HG03342 (cell line): ENCODE results near the gene MVD.

Source experiments
- ATAC-seq: cut with Tn5 transposase; IDR thresholded peaks from one replicate; pipeline ENCODE4 v1.9.1; 2021; ENCODE audit warnings: mild to moderate bottlenecking, moderate library complexity; ENCODE audit not compliant: unreplicated experiment

MVD gene, protein sequence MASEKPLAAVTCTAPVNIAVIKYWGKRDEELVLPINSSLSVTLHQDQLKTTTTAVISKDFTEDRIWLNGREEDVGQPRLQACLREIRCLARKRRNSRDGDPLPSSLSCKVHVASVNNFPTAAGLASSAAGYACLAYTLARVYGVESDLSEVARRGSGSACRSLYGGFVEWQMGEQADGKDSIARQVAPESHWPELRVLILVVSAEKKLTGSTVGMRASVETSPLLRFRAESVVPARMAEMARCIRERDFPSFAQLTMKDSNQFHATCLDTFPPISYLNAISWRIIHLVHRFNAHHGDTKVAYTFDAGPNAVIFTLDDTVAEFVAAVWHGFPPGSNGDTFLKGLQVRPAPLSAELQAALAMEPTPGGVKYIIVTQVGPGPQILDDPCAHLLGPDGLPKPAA

DNA sequence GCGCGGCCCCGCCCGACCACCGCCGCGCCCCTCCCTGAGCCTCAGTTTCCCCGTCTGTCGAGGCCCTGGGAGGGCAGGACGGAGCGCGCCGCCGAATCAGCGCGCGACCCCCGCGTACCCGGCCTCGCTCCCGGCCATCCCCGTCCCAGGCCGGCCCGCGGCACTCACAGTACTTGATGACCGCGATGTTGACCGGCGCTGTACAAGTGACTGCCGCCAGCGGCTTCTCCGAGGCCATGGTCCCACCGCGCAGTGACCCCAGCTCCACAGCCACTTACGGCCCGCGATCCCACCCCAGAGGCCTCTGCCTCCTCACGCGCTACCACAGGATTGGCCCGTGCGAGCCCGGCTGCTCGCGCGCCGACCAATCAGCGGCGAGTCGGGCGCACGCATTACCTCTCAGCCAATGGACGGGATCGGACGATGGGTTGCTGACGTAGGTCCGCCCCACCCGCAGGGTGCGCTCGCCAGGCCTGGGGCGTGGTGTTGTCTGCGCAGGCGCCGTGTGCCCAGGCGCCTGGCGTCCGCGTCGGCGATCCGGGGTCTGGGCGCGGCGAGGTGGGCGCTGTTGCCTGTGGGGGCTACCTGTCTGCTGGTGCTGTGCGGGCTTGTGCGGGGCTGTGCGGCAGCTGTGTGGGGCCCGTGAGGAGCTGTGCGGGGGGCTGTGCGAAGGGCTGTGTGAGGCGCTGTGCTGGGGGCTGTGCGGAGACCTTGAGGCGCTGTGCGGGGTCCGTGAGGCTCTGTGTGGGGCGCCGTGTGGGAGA lies at the start of gene MVD:
MVD (minus strand) TSS at position 249 of the 764 bp plus-strand sequence; CDS start at position 238, 11 bp downstream.
- ATAC-seq = peak; percentile 92

DNA sequence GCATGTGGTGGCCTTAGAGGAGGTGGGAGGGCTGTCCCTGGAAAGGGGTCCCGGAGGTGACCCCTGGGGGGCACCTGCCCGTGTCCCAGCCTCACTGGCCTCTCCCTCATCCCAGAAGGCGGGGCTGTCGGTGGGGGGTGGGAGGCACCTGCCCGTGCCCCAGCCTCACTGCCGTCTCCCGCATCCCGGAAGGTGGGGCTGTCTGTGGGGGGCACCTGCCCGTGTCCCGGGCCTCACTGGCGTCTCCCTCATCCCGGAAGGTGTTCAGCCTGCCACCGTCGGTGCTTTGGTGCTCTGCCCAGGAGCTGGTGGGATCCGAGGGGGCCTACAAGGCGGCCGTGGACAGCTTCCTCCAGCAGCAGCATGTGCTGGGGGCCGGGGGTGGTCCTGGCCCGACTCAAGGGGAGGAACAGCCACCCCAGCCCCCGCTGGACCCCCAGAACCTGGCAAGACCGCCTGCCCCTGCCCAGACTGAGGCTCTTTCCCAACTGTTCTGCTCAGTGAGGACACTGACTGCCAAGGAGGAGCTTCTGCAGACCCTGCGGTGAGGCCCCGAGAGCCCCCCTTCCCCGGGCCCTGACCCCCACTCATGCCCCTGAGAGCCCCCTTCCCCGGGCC lies 49.6 kb upstream of the MVD start:
- no peak for ATAC-seq

DNA sequence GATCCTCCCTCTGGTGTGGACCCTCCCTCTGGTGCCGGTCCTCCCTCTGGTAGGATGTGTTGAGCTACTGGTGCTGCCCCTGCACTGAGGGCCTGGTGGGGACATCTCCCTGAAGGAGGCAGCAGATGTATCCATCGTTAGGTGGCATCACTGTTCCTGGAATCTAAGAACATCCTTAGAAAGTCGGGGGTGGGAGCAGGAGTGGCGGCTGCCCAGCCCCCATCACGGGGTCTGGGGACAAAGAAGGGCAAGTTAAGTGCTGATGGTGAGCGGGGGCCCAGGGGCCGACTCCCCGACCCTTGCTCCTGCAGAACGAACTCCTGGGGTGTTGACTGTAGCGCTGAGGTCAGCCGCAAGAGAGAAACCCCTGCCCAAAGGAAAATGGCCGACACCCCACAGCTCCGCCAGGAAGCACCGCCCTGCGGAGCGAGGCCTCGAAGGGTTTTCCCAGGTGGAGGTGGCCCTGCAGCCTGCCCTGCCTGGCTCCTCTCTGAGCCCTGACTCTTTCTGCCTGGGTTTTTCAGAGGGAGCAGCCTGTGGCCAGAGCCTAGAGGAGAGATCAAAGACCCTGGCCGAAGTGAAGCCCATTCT lies 49.0 kb upstream of the MVD start:
- no peak for ATAC-seq

DNA sequence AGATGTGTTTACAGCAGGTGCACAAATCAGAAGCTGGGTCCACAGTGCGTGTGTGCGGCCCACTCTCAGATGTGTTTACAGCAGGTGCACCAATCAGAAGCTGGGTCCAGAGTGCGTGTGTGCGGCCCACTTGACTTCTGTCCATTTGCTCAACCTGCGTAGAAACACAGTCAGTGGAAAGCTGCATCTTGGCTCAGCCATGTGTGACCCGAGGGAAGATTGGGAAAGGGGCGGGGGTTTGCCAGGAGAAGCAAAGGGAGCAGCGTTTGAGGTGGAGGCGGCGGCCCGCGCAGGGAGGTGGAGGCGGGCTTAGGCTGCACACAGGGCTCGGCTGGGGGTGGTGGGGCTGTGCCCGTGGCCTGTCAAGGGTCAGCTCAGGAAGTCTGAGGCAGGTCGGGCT lies 47.7 kb upstream of the MVD start:
- no peak for ATAC-seq

DNA sequence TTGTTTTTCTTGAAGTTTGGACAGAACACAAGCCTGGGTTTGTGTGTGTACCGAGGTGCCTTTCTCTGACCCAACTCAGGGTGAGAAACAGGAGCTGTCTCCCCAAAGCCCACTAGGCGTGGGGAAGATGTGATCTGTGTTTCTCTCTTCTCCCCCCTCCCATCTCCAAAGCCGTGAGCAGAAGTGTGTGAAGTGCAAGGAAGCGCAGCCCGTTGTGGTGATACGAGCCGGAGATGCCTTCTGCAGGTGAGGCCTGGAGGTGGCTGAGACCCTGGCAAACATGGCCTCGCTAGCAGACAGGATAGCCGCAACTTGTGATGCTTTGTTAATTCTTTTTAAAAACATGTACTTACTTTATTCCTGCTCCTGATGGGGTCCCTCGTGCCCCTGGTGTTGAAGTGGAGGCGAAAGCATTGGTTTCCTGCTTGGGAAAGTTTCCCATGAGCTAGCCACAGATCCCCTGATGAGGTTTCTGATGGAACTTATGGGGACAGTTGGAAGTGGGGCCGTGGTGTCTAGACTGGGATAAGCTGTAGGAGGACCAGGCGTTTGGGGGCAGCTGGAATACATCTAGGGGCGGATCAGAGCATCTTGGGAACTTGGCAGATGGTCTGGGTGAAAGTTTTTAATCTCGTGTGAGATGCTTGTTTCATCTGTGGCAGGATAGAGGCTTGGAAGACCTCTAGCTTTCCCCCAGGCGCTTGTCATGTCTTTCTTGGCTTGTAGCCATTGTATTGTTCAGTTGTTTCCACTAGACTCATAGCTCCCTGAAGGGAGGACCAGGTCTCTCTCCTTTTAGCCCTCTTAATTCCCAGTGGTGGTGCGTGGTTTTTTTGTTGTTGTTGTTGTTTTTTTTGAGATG lies 44.3 kb upstream of the MVD start:
- ATAC-seq = no peak

DNA sequence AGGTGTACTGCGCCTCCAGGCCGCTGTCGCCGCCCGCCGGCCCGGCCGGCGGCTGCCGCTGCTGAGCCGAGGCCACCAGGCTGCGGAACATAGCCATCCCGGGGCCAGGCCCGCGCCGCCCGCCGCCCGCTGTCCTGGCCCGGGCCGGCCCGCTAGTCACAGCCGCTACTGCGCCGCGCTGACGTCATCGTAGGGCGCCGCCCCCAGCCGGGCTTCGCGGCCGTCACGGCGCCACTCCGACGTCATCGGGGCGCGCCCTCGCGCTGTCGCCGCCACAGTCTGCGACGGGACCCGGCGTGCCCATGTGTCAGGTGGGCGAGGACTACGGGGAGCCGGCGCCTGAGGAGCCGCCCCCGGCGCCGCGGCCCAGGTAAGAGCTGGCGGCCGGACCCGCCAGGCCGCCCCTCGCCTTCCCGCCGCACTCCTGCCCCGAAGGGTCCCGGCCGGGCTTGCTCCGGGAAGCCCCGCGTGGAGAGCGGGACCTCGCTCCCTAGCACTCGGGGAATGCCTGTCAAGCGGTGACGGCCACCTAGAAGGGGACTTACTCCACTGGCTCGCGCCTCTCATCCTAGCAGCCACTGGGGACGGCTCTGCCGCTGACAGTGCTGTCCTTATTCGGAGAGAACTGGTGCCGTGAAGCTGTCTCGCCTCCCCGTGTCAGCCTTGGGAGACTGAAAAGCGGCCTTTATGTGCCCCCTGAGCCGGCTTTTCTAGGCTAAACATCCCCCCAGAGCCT lies 43.5 kb upstream of the MVD start, which contains the start of the genes CTU2 and RNF166:
CTU2 (plus strand) TSS at position 275 of the 736 bp plus-strand sequence; CDS start at position 303, 28 bp downstream.
RNF166 (minus strand) TSS at position 180 of the 736 bp plus-strand sequence; CDS start at position 97, 83 bp downstream.
- peak; percentile 54 for ATAC-seq

DNA sequence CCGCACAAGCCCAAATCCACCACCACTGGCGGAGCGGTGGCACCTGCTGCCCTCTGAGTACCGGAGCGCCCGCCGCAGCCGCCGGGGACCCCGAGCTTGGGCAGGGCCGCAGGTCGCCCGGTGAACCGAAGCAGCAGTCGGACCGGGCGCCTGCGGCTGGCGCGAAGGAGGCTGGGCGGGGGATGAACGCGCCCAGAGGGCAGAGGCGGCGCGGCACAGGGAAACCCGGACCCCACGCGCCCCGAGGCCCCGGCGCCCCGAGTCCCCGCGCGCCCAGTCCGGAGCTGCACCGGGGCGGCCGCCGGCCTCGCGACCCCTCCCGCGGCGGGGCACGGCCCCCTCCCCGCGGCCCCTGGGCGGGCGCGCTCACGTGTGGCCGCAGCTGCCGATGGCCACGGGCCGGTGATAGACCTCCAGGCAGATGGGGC lies 42.9 kb upstream of the MVD start:
- peak; percentile 19 for ATAC-seq

DNA sequence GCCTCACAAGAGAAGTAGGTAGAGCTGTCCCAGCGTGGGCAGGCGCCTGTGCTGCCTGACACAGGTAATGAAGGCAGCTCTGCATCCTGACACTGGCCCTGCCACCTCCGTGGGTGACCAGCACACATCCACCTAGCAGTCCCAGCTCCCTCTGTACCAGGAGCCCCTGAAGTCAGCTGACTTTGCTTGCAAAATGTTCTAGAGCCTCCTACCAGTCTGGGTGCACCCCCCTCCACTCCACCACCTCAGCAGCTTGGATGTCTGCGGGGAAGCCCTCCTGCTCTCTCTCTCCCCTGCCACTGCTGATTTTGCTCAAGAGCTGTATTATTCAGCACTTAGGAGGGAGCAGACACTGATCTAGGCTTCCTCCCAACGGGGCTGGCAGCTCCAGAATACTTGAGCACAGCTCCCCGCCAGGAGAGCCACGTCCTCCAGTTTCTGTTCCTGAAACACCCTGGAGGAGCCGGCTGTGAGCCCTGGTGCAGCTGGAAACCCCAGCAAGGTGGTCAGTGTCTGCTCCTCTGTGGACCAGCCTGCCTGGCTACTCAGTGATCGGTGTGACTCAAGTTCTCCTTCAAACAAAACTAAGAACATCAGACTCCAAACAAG lies 42.3 kb upstream of the MVD start:
- ATAC-seq = no peak

DNA sequence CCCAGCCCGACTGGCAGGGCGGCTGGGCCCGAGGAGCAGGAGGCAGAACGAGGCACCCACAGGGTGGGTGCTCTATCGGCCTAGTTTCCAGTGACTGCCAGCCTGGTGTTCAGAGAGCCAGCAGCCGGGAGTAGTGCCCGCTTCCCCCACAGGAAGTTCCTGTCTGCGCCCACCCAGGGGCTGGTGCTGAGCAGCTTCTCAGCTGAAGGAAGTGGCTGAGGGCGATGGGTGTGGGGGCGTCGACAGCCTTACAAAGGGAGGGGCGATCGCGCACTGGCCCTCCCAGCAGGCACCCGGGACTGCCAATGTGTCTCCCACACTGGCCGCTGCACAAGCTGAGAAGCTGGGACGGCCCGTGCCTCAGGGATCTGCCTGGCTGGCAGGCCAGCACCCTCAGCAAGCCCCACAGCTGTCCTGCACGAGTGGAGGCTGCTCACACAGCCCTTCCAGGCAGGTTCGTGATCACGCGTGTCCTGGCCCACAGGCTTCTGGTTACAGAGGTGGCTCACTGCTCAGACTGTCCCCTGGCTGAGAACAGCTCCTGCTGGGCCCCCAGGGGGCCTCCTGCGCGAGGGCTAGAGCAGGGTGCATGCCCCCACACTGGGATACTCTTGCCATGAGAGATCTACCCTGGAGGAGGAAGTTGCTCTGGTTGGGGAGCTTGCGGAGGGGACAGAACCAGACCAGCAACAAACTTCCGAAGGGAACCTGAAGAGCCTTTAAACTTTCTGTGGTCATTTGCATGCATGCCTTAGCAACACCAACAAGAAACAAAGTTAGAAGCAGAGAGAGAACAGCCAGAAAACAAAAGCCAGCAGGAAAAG lies 40.8 kb upstream of the MVD start:
- ATAC-seq = no peak

DNA sequence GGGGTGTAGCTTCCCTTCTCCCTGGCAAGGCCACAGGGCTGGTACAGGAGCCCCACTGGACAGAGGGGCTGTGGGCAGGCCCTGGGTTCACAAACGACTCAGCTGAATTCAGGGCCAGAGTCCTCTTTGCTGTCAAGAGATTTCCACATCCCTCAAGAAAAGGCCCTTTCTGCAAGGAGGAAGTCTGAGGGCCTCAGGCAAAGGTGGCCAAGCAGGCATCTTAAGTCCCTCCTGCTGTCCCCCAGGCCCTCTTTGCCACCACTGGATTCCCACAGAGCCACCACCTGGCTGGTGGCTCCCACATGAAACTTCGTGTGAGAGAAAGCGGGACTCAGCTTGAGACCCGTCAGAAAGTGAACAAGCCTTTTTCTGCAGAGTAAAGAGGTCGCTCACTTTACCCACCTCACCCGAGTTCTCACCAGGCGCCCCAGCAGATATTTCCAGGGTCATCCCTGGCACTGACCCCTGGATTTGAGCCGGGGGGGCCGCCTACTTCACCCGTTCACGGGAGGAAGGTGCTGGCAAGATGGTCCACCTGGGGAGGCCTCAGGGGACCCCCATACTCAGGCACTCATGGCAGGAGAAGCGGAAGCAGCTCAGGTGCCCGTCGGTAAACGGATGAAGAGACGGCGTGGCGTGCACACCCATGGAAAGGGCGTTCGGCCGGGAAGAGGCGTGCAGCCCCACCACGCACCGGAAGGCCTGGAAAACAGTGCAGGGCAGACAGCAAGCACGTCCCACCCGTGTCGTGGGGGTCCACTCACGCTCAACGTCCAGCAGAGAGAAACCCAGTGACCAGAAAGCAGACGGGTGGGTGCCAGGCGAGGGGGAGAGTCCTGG lies 39.7 kb upstream of the MVD start:
- ATAC-seq = no peak

DNA sequence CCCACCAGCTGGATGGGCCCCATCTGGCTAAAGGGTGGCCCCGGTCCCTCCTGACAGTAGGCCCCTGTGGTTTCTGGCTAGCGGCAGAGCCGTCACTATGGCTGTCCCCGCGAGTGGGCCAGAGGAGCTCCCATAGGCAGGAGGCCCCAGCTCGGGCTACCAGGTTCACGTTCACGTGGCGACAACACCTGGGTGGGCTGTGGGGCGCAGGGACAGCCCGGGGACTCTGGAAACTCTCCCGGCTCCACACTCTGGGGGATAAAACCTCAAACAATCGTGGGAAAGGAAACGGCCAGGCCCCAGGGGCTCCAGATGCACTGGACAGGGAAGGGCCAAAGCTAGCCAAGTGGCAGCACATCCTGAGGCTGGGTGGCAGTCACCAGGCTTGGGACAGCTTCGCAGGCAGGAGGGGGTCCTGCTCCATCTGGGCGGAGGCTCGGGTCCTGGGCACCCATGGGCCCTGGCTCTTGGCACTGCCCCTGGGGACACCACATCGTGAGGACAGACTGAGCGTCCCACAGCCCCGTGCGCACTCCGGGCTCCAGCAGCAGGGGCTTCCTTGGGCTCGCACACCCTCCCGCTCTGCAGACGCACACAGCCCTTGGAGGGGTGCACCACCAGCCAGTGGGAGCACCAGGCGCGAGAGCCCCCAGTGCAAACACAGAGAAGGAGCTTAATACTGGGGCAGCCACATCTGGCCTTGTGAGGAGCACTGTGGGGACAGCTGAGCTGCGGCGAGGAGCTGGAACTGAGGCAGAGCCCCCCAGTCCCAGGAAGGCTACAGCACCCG lies 38.9 kb upstream of the MVD start:
- no peak for ATAC-seq

DNA sequence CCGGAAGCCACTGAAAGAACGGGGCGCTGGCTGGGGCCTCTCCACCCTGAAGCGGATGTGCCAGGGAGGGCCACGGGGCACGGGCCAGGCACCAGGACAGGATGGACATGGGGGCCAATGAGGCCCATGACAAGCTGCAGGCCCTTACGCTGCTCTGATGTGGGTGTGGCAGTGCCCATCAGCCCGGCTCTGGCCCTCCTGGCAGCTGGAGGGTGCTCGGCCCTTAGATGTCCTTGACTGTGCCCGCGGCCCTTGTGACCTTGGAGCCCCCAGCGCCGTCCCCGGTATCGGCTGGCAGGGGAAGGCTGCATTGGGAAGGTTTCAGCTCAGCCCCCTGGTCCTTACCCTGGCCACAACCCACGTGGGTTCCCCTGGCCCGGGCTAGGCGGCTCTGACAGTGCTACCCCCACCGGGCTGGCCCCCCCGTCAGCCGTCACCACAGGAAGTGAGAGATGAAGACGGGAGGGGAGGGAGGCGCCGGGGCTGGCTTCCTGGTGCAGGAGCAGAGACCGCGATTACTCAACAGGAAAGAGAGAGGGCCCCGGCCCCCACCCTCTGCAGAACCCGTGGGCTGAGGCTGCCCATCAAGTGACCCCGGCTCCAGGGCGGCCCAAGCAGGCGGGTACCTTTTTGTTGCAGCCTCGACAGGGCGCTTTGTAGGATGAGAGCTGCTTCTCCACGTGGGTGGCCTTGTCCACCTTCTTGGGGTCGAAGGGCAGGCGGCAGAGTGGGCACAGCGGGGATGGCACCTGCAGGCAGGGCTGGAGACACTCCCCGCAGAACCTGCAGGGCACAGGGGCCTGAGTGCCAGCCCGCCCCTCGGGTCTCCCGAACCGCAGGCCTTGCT lies 38.0 kb upstream of the MVD start:
- ATAC-seq = peak; percentile 63

DNA sequence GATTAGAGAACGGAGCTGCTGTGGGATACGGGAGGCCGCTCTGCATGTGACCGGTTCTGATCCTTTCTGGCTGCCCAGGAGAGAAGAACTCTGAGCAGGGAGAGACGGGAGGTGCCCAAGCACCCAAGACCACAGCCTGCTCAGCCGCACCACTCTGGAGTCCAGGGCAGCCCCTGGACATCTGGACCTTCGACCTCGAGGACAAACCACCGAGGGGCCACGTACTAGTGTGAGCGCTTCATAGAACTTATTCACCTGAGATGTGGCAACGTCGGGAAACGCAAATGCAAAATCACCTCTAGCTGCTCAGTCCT lies 37.4 kb upstream of the MVD start:
- ATAC-seq = no peak

DNA sequence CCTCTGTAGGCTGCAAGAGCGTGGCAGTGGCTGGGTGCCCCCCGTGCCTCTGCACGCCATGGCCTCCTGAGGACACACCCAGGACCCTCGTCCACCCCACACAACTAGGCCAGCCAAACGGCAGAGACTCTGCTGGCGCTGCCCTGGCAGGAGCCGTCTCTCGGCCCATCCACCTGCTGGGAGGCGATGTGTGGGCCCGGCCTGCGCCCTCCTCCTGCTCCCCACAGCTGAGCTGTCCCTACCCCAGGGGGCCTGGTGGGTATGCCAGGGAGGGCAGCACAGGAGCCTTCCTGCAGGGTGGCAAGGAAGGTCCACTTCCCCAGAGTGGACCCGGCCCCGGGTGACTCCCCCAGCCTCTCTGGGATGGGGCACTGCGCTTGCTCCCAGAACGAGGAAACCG lies 36.3 kb upstream of the MVD start:
- ATAC-seq = no peak

DNA sequence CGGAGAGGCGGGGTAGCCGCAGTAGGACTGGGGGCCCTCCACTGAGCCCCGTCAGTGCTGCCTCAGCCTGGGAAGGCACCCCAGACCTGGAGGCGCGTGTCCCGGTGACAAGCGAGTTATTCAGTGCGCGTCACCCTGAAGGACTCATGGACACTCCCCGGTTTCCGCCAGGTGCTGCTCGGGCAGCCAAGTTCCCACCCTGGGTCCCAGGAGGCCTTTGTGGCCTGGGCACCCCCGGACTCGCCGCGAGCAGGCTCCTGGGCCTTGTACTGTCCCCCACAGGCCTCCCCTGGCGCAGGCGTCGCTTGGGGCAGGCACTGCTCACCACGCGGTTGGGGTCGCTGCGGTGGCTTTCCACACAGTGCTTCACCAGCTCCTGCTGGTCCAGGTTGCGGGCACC lies 35.8 kb upstream of the MVD start:
- no peak for ATAC-seq
